Spleen (tissue), 7 donors: ENCODE data around the gene DHX57.

ENCODE experiments used
- CTCF ChIP-seq, 11 experiments: fragments of 200-600 bp in 7 of 11; fragments of 450-650 bp in 4 of 11; sonication (generic) in 4 of 11; IDR thresholded peaks in 8 of 11; conservative IDR thresholded peaks in 3 of 11; 1 replicate in 7 of 11; 2 replicates in 4 of 11; pipeline versions ENCODE4 v1.4.0 to v1.8.0; 2016 to 2021; ENCODE audit warnings: antibody characterized with exemption in 11 of 11, inconsistent platforms in 4 of 11, mild to moderate bottlenecking in 1 of 11
- POLR2A ChIP-seq, 3 donors: fragments of 450-650 bp; IDR thresholded peaks; one replicate each; pipeline ENCODE4 v1.5.1; 2017; ENCODE audit warnings: antibody characterized with exemption in 3 of 3, mild to moderate bottlenecking in 1 of 3
- donor health status: DM: no; HTN: no; CAD: no; lungs with moderate emphysema.
- donor health status: DM: no; HTN: no; CAD: no.
- donor health status: DM: no; HTN: no; CAD: no.

- TF ChIP-seq CTCF (IDR thresholded peaks at IDR 0.05 in 8 of 11, conservative IDR thresholded peaks at IDR 0.05 in 3 of 11) (no peak), POLR2A (IDR thresholded peaks at IDR 0.05) (no peak)
Observed at GRCh38 chr2:38775097-38775920, 100.4 kb downstream of the DHX57 start.
